ENCODE measurements around the gene SYF2. TPM values are rescaled to one million over a fixed set of nuclear protein-coding genes. Genes with fewer than 3 reads are reported as not detected.

Gene SYF2
- total and polyA plus RNA-seq, 2 of the 13 experiments (the other 11 are each of a cell fraction or from before 2014, with no cell fraction given), result 17.8 to 34.1 TPM

DNA sequence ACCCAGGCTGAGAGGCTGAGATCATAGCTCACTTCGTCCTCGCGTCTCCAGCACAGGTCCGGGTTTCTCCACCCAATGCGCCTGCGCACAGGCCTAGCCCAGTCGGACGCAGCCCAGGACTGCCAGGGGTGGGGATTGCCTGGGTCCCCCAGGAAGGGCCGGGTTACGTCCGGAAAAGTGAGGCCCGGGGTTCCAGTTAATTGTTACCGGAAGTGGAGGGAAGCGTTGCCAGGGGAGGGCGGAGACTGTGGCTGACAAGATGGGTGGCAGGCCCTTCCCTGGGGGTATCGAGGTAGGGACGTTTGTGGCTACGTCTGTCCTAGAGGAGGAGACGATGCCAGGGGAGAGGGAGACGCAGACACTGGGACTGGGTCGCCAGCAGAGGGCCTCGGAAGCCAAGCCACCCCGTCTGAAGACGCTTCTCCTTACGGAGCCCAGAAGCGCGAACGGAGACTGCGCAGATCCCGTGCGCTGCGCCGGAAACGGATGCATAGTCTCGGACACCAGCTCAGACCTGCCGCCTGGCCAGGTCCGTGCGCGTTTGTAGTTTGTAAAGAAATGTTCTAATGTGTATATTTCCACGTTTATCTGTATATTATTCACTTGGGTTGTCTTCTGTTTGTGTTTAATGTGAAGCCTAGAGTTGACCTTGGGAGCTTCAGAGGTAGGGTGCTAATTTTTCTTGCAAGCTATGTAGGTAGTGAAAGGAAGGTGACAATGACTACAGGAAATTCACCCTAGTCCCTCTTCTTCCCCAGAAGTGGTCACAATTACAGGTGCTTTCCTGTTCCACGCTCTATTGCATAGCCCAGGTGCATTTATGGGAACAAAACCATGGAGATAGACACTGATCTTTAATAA lies 7.6 kb upstream of the SYF2 start (continued):
- TF ChIP-seq, protein P1, sequence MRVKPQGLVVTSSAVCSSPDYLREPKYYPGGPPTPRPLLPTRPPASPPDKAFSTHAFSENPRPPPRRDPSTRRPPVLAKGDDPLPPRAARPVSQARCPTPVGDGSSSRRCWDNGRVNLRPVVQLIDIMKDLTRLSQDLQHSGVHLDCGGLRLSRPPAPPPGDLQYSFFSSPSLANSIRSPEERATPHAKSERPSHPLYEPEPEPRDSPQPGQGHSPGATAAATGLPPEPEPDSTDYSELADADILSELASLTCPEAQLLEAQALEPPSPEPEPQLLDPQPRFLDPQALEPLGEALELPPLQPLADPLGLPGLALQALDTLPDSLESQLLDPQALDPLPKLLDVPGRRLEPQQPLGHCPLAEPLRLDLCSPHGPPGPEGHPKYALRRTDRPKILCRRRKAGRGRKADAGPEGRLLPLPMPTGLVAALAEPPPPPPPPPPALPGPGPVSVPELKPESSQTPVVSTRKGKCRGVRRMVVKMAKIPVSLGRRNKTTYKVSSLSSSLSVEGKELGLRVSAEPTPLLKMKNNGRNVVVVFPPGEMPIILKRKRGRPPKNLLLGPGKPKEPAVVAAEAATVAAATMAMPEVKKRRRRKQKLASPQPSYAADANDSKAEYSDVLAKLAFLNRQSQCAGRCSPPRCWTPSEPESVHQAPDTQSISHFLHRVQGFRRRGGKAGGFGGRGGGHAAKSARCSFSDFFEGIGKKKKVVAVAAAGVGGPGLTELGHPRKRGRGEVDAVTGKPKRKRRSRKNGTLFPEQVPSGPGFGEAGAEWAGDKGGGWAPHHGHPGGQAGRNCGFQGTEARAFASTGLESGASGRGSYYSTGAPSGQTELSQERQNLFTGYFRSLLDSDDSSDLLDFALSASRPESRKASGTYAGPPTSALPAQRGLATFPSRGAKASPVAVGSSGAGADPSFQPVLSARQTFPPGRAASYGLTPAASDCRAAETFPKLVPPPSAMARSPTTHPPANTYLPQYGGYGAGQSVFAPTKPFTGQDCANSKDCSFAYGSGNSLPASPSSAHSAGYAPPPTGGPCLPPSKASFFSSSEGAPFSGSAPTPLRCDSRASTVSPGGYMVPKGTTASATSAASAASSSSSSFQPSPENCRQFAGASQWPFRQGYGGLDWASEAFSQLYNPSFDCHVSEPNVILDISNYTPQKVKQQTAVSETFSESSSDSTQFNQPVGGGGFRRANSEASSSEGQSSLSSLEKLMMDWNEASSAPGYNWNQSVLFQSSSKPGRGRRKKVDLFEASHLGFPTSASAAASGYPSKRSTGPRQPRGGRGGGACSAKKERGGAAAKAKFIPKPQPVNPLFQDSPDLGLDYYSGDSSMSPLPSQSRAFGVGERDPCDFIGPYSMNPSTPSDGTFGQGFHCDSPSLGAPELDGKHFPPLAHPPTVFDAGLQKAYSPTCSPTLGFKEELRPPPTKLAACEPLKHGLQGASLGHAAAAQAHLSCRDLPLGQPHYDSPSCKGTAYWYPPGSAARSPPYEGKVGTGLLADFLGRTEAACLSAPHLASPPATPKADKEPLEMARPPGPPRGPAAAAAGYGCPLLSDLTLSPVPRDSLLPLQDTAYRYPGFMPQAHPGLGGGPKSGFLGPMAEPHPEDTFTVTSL (CRISPR knock-in tag; IDR thresholded peaks at IDR 0.05; ENCODE audit: borderline replicate concordance), result no peak
- peak; percentile 15; the same call in 1 of the 2 replicates for TF ChIP-seq SIN3B (IDR thresholded peaks at IDR 0.05; ENCODE audit: low read length)
- no peak for TF ChIP-seq NFYB (CRISPR knock-in tag; IDR thresholded peaks at IDR 0.05)
- TF ChIP-seq ZMYM2 (CRISPR knock-in tag; IDR thresholded peaks at IDR 0.05), result no peak
- no peak for TF ChIP-seq MYNN (CRISPR knock-in tag; IDR thresholded peaks at IDR 0.05; ENCODE audit: low read depth)
- peak; percentile 61; the same call in 1 of the 2 replicates for TF ChIP-seq DMAP1 (CRISPR knock-in tag; IDR thresholded peaks at IDR 0.05)
- TF ChIP-seq ZEB1 (IDR thresholded peaks at IDR 0.05; ENCODE audit: insufficient replicate concordance, low read depth), result no peak
- TF ChIP-seq, protein P2, sequence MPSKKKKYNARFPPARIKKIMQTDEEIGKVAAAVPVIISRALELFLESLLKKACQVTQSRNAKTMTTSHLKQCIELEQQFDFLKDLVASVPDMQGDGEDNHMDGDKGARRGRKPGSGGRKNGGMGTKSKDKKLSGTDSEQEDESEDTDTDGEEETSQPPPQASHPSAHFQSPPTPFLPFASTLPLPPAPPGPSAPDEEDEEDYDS (CRISPR knock-in tag; IDR thresholded peaks at IDR 0.05), result no peak; the same call in 1 of the 2 replicates
- no peak for TF ChIP-seq ZNF234 (CRISPR knock-in tag; conservative IDR thresholded peaks at IDR 0.05)
- TF ChIP-seq, protein P3, sequence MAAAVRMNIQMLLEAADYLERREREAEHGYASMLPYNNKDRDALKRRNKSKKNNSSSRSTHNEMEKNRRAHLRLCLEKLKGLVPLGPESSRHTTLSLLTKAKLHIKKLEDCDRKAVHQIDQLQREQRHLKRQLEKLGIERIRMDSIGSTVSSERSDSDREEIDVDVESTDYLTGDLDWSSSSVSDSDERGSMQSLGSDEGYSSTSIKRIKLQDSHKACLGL (CRISPR knock-in tag; IDR thresholded peaks at IDR 0.05), result no peak
- TF ChIP-seq, protein P4, sequence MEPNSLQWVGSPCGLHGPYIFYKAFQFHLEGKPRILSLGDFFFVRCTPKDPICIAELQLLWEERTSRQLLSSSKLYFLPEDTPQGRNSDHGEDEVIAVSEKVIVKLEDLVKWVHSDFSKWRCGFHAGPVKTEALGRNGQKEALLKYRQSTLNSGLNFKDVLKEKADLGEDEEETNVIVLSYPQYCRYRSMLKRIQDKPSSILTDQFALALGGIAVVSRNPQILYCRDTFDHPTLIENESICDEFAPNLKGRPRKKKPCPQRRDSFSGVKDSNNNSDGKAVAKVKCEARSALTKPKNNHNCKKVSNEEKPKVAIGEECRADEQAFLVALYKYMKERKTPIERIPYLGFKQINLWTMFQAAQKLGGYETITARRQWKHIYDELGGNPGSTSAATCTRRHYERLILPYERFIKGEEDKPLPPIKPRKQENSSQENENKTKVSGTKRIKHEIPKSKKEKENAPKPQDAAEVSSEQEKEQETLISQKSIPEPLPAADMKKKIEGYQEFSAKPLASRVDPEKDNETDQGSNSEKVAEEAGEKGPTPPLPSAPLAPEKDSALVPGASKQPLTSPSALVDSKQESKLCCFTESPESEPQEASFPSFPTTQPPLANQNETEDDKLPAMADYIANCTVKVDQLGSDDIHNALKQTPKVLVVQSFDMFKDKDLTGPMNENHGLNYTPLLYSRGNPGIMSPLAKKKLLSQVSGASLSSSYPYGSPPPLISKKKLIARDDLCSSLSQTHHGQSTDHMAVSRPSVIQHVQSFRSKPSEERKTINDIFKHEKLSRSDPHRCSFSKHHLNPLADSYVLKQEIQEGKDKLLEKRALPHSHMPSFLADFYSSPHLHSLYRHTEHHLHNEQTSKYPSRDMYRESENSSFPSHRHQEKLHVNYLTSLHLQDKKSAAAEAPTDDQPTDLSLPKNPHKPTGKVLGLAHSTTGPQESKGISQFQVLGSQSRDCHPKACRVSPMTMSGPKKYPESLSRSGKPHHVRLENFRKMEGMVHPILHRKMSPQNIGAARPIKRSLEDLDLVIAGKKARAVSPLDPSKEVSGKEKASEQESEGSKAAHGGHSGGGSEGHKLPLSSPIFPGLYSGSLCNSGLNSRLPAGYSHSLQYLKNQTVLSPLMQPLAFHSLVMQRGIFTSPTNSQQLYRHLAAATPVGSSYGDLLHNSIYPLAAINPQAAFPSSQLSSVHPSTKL (CRISPR knock-in tag; IDR thresholded peaks at IDR 0.05), result 0 out of 2 replicates have a peak, but pooled peaks have one; percentile 44
- TF ChIP-seq ZNF563 (CRISPR knock-in tag; IDR thresholded peaks at IDR 0.05), result no peak
- TF ChIP-seq ZNF780A (CRISPR knock-in tag; IDR thresholded peaks at IDR 0.05), result no peak
- no peak for TF ChIP-seq HMG20B (CRISPR knock-in tag; conservative IDR thresholded peaks at IDR 0.05)
- TF ChIP-seq MIXL1 (CRISPR knock-in tag; IDR thresholded peaks at IDR 0.05), result peak; percentile 49; the same call in 1 of the 2 replicates
- TF ChIP-seq KLF12 (CRISPR knock-in tag; IDR thresholded peaks at IDR 0.05; ENCODE audit: borderline replicate concordance), result no peak
- TF ChIP-seq, protein P5, sequence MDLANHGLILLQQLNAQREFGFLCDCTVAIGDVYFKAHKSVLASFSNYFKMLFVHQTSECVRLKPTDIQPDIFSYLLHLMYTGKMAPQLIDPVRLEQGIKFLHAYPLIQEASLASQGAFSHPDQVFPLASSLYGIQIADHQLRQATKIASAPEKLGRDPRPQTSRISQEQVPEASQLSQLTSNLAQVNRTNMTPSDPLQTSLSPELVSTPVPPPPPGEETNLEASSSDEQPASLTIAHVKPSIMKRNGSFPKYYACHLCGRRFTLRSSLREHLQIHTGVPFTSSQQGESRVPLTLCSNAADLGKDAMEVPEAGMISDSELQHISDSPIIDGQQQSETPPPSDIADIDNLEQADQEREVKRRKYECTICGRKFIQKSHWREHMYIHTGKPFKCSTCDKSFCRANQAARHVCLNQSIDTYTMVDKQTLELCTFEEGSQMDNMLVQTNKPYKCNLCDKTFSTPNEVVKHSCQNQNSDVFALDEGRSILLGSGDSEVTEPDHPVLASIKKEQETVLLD (CRISPR knock-in tag; IDR thresholded peaks at IDR 0.05; ENCODE audit: low read depth), result no peak

Data from HepG2 (cell line).